Testis (tissue), 3 donors: ENCODE measurements around the gene RHOBTB3. TPM values are rescaled to one million over a fixed set of nuclear protein-coding genes. Genes with fewer than 3 reads are reported as not detected.

Source experiments
- DNase-seq: peaks from one replicate; pipeline ENCODE4 v3.0.0-alpha.2; 2019
- H3K27ac ChIP-seq, 2 donors: fragments of 200-600 bp; sonication (generic); one replicate each; pipeline ENCODE4 v1.5.1; 2019
- H3K27me3 ChIP-seq: fragments of 200-600 bp; sonication (generic); one replicate; pipeline ENCODE4 v1.5.1; 2019
- H3K36me3 ChIP-seq: fragments of 200-600 bp; sonication (generic); one replicate; pipeline ENCODE4 v1.5.1; 2017; ENCODE audit warnings: low read depth; ENCODE audit errors: missing control alignments
- H3K4me1 ChIP-seq: fragments of 200-600 bp; sonication (generic); one replicate; pipeline ENCODE4 v1.5.1; 2019
- H3K4me3 ChIP-seq, 2 donors: fragments of 200-600 bp; sonication (generic); one replicate each; pipeline ENCODE4 v1.5.1; 2017 to 2019
- H3K9me3 ChIP-seq: fragments of 200-600 bp; sonication (generic); one replicate; pipeline ENCODE4 v1.5.1; 2017
- CTCF ChIP-seq, 3 experiments: fragments of 450-650 bp in 2 of 3; fragments of 200-600 bp in 1 of 3; sonication (generic) in 1 of 3; IDR thresholded peaks; one replicate each; pipeline ENCODE4 v1.5.1; 2016 to 2019; ENCODE audit warnings: antibody characterized with exemption in 3 of 3, mild to moderate bottlenecking in 2 of 3, moderate library complexity in 1 of 3
- POLR2A ChIP-seq: fragments of 450-650 bp; IDR thresholded peaks from one replicate; pipeline ENCODE4 v1.6.1; 2017; ENCODE audit warnings: antibody characterized with exemption, mild to moderate bottlenecking, moderate library complexity
- WGBS, 2 donors: methylation state at CpG; one replicate each; pipeline ENCODE4 v1.1.5; 2018; 5-methylcytosine and 5-hydroxymethylcytosine counted together
- intact Hi-C: fragments of 100-400 bp; cut with DNase I; formaldehyde crosslinking; loops from one replicate; pipeline ENCODE4 v1.15.1; 2023; ENCODE audit warnings: low total_unique reads
- polyA plus RNA-seq: library from polyadenylated mRNA; stranded (reverse); fragments of 350-450 nt; fragmentation: Illumina TruSeq; extraction: RNeasy Lipid Tissue Mini Kit (QIAGEN cat#74804); gene quantifications from one replicate; pipeline ENCODE4 v1.2.3, GENCODE V29; 2014; ENCODE audit warnings: low read depth, low replicate concordance; ENCODE audit not compliant: insufficient read depth
- total RNA-seq, 2 donors: library from RNA; depleted of rRNA; stranded (reverse); fragments of >200 nt; gene quantifications; one replicate each; pipeline ENCODE4 v1.2.3, GENCODE V29; 2016

Gene RHOBTB3
- total and polyA plus RNA-seq, 3 donors from 2014 or later = 44.1 to 190 (median 163) TPM

- TF ChIP-seq CTCF (IDR thresholded peaks at IDR 0.05) (no peak), POLR2A (no peak)
- intact Hi-C loops = no loop called here
- H3K27me3 ChIP-seq = no peaks in the 10 kb centered on the region
- H3K4me1 ChIP-seq = peaks cover 37% of the 10 kb centered on the region
- H3K27ac ChIP-seq = no peak overlapping the region
- H3K4me3 ChIP-seq = no peak overlapping the region
- WGBS, 2 donors = 82 to 90% methylated on average over 4 of the region's 4 CpGs
- DNase-seq = no peak
- no peaks in the 10 kb centered on the region for H3K9me3 ChIP-seq
- no peaks in the 10 kb centered on the region for H3K36me3 ChIP-seq
Measured at GRCh38 chr5:95738834-95739233, 7.7 kb downstream of the RHOBTB3 start.

GRCh38 chr5:95739857-95740256, 8.7 kb downstream of the RHOBTB3 start:
- WGBS, 2 donors = 88 to 90% methylated on average over 2 of the region's 2 CpGs
- no peaks in the 10 kb centered on the region for H3K9me3 ChIP-seq
- intact Hi-C loops = no loop called here

GRCh38 chr5:95741458-95741857, 10.3 kb downstream of the RHOBTB3 start:
- Histone ChIP-seq H3K4me1 (peaks cover 21% of the 10 kb centered on the region), H3K36me3 (no peaks in the 10 kb centered on the region), H3K27ac (no peak overlapping the region), H3K4me3 (no peak overlapping the region), H3K27me3 (no peaks in the 10 kb centered on the region), H3K9me3 (no peaks in the 10 kb centered on the region)
- WGBS, 2 donors = 88 to 89% methylated on average over 4 of the region's 4 CpGs
- DNase-seq = no peak
- TF ChIP-seq CTCF (IDR thresholded peaks at IDR 0.05) = no peak
- no peak for TF ChIP-seq POLR2A
- intact Hi-C loops = no loop called here

More at GRCh38 chr5:95739857-95740256, 8.7 kb downstream of the RHOBTB3 start:
- H3K36me3 ChIP-seq = no peaks in the 10 kb centered on the region
- H3K4me3 ChIP-seq = no peak overlapping the region
- no peak for TF ChIP-seq CTCF (IDR thresholded peaks at IDR 0.05)
- TF ChIP-seq POLR2A = no peak
- no peak overlapping the region for H3K27ac ChIP-seq
- peaks cover 34% of the 10 kb centered on the region for H3K4me1 ChIP-seq
- no peaks in the 10 kb centered on the region for H3K27me3 ChIP-seq
- DNase-seq = no peak

GRCh38 chr5:95743232-95743631, 12.1 kb downstream of the RHOBTB3 start:
- no peak overlapping the region for H3K27ac ChIP-seq
- WGBS, 2 donors = 83 to 87% methylated on average over 2 of the region's 2 CpGs
- DNase-seq = no peak
- no peaks in the 10 kb centered on the region for H3K27me3 ChIP-seq
- H3K36me3 ChIP-seq = no peaks in the 10 kb centered on the region
- H3K9me3 ChIP-seq = no peaks in the 10 kb centered on the region
- intact Hi-C loops = no loop called here
- no peak overlapping the region for H3K4me3 ChIP-seq
- H3K4me1 ChIP-seq = peaks cover 23% of the 10 kb centered on the region
- TF ChIP-seq POLR2A = no peak
- TF ChIP-seq CTCF (IDR thresholded peaks at IDR 0.05) = no peak

GRCh38 chr5:95743877-95744276, 12.7 kb downstream of the RHOBTB3 start:
- H3K4me1 ChIP-seq = peaks cover 24% of the 10 kb centered on the region
- 80 to 100% methylated on average over 1 of the region's 1 CpG for WGBS, 2 donors
- H3K27me3 ChIP-seq = no peaks in the 10 kb centered on the region
- H3K27ac ChIP-seq = no peak overlapping the region
- DNase-seq = no peak
- H3K9me3 ChIP-seq = no peaks in the 10 kb centered on the region
- TF ChIP-seq CTCF (IDR thresholded peaks at IDR 0.05) (no peak), POLR2A (no peak)
- intact Hi-C loops = no loop called here
- H3K36me3 ChIP-seq = no peaks in the 10 kb centered on the region
- H3K4me3 ChIP-seq = no peak overlapping the region
